Measurements from ENCODE around the gene CDC123. TPM values are rescaled to one million over a fixed set of nuclear protein-coding genes. Genes with fewer than 3 reads are reported as not detected.
A peak's percentile ranks its signal among the peaks of the same experiment; 100 is the strongest.

Gene CDC123
- polyA plus RNA-seq, 5 donors: 84.7 to 109 (median 92.4) TPM

GRCh38 chr10:12187321-12187905, 8.6 kb upstream of the CDC123 start:
- no peak for DNase-seq

- DNase-seq: no peak
Observed at GRCh38 chr10:12188656-12189055, 7.3 kb upstream of the CDC123 start.

GRCh38 chr10:12189426-12189825, 6.6 kb upstream of the CDC123 start:
- no peak for DNase-seq

- DNase-seq: no peak
Observed at GRCh38 chr10:12191715-12192114, 4.3 kb upstream of the CDC123 start.

GRCh38 chr10:12193193-12193592, 2.8 kb upstream of the CDC123 start:
- DNase-seq: no peak

GRCh38 chr10:12194752-12195271, 1.2 kb upstream of the CDC123 start:
- peak; percentile 10 to 23 for DNase-seq

GRCh38 chr10:12195281-12195602, 746 bp upstream of the CDC123 start:
- no peak for DNase-seq

GRCh38 chr10:12196531-12197211, 683 bp downstream of the CDC123 start:
- no peak for DNase-seq

- DNase-seq: no peak
Observed at GRCh38 chr10:12198156-12198555, 2.2 kb downstream of the CDC123 start.

GRCh38 chr10:12200850-12201249, 4.9 kb downstream of the CDC123 start:
- DNase-seq: no peak

- no peak for DNase-seq
Observed at GRCh38 chr10:12201543-12201942, 5.6 kb downstream of the CDC123 start.

GRCh38 chr10:12202226-12202625, 6.2 kb downstream of the CDC123 start:
- no peak for DNase-seq

GRCh38 chr10:12205082-12205481, 9.1 kb downstream of the CDC123 start:
- DNase-seq: no peak

- no peak for DNase-seq
Observed at GRCh38 chr10:12207114-12207513, 11.1 kb downstream of the CDC123 start.

- DNase-seq: no peak
Observed at GRCh38 chr10:12208460-12208859, 12.5 kb downstream of the CDC123 start.

- no peak for DNase-seq
Observed at GRCh38 chr10:12212454-12212853, 16.5 kb downstream of the CDC123 start.

GRCh38 chr10:12213621-12214020, 17.6 kb downstream of the CDC123 start:
- DNase-seq: no peak

GRCh38 chr10:12214093-12214492, 18.1 kb downstream of the CDC123 start:
- DNase-seq: no peak

- peak in 1 of 2 donors; percentile 8 for DNase-seq
Observed at GRCh38 chr10:12214763-12215218, 18.8 kb downstream of the CDC123 start.

GRCh38 chr10:12218991-12219390, 23.0 kb downstream of the CDC123 start:
- no peak for DNase-seq

GRCh38 chr10:12221323-12222298, 25.6 kb downstream of the CDC123 start:
- DNase-seq: no peak

- no peak for DNase-seq
Observed at GRCh38 chr10:12225444-12225843, 29.5 kb downstream of the CDC123 start.

Measured in right lung (tissue), 5 donors.